AG08396 (cell line): ENCODE results near the gene OTOP2.
"Not testable (repeated sequence)": the region's sequence is repeated elsewhere in the genome, so short reads cannot be mapped to it uniquely, and the experiment has no call there.

Experiments used
- DNase-seq: peaks from one replicate; pipeline ENCODE4 v3.0.0; 2012; ENCODE audit warnings: low spot score, mixed read lengths

OTOP2 gene

GRCh38 chr17:74972107-74972972, 48.3 kb downstream of the OTOP2 start, which contains the start of gene HID1:
Gene HID1 (minus strand): TSS chr17:74972759. CDS start chr17:74972656, 103 bp downstream.
- peak; percentile 63 for DNase-seq

DNA sequence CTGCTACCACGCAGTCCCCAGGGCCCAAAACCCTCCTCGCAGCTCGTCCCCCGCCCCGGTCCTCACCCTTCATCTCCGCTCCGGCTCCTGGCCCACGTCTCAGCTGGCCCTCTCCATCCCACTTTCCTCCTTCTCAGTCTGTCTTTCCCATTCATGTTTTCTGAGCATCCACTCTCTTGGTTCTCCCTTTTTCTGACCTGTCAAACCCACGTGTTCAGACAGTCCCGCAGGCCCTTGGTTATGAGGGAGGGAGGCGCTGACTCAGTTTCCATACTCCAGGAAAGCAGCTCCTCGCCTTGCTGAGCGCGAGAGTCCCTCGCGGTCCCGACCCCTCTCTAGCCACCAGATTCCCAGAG, 48.9 kb downstream of the OTOP2 start:
- DNase-seq = no peak

DNA sequence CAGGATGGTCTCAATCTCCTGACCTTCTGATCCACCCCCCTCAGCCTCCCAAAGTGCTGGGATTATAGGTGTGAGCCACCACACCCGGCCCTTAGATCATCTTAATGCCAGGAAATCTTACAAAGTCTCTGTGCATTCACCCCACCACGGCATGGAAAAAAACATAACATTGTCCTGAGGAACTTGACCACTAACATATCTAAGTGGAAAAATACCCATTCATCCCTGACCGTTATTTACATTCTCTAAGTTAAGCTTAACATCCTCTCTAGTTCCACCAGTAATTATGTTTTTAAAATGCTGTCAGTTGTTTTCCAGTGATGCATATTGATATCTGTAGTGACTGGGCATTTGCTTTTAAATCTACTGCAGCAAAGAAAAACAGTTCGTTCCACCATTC, 51.9 kb downstream of the OTOP2 start:
- no peak for DNase-seq

DNA sequence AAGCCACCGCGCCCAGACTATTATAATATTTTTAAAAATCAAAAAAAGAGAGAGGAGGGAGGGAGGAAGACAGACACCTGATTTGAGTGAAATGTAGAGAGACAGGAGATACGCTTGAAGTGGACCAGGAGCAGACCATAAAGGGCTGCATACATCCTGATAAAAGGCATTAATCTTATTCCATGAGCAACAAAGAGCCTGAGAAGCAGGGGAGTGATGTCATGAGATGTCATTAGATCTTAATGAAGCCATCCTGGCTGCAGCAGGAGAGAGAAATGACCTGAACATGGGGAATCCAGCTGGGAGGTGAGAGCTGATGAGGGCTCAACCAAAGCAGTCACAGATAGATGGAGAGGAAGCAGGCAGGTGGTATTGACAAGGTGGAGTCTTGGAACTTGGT, 53.7 kb downstream of the OTOP2 start:
- no peak for DNase-seq

- DNase-seq = no peak
Observed at GRCh38 chr17:74978240-74978639, 54.2 kb downstream of the OTOP2 start.

DNA sequence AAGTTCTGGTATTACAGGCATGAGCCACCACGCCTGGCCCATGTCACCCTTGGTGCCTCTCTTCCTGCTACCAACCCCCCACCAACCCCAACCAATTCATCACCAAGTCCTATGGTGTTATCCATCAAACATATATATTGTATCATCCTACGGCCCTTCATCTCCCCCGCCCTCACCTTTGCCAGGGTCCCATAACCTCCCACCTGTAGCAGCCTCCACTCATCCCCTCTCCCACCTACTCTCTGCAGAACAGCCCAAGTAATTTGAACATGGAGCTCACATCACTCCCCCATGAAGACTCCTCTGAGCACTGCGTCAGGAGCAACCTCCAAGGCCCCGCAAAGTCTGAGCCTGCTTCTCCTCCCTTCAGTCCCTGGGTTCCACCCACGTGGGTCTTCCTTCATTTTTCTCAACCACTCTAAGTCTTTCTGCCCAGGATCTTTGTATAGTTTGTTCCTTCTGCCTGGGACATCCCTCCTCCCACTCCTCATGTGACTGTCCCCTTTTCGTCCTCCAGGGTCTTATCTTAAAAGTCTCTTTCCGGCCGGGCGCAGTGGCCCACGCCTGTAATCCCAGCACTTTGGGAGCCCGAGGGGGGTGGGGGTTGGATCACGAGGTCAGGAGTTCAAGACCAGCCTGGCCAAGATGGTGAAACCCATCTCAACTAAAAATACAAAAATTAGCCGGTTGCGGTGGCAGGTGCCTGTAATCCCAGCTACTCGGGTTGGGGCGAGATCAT, 55.5 kb downstream of the OTOP2 start:
- no peak for DNase-seq

GRCh38 chr17:74981318-74981978, 57.4 kb downstream of the OTOP2 start:
- DNase-seq = no peak

DNA sequence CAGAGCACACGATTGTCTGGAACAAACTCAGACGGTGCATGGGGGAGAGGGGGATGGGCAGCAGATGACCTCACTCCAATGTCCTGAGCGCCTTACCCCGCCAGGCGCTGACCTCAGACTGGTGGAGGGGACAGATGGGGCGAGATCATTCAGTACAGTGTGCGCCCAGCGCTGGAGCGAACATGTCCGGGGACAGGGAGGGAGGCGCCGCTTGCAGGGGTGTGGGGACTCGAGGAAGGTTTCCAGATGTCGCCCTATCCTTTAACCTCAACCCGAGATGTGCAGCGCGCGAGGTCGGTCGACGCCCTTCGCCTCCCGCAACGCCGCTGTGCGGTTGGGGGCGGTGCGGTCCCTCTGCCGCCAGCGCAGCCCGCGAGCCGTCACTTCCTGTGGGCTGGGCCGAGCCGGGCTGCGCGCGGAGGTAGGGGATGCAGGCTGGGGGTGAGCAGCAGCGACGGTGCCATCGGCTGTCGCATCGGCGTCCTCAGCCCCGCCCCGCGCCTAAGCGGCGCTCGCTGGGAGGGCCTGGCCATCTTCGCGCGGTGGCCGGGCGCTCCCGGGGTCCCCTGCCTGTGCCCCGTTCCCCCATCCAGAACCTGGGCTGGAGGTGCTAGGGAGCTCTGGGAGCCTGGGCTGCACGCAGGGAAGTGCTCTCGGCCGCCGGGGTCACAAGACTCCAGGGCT, 58.0 kb downstream of the OTOP2 start:
- DNase-seq = peak; percentile 85

DNA sequence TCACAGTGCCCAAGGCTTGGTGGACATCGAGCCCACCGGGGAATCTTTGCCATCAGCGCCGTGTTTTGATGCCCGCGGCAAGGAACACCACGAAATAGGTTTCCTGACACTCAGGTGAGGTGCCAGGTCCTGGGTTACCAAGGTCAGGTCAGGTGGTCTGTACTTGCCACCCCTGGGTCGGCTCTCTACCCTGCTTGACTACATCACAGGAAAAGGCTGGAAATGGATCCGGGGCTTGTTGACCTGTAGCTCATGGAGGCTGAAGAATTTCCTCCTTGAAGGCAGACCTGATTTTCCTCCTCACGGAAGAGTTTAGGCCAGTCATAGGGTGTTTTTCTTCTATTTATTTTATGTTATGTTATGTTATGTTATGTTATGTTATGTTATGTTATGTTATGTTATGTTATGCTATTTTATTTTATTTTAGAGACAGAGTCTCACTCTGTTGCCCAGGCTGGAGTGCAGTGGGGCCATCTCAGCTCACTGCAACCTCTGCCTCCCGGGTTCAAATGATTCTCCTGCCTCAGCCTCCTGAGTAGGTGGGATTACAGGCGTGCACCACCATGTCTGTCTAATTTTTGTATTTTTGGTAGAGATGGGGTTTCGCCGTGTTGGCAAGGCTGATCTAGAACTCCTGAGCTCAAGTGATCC, 58.7 kb downstream of the OTOP2 start:
- not testable (repeated sequence) for DNase-seq
